HG02884 (cell line): ENCODE measurements around the gene RIMBP2.

Source experiments
- ATAC-seq: cut with Tn5 transposase; IDR thresholded peaks from one replicate; pipeline ENCODE4 v1.9.1; 2021; ENCODE audit warnings: mild to moderate bottlenecking, moderate library complexity; ENCODE audit not compliant: unreplicated experiment

The RIMBP2 gene

DNA sequence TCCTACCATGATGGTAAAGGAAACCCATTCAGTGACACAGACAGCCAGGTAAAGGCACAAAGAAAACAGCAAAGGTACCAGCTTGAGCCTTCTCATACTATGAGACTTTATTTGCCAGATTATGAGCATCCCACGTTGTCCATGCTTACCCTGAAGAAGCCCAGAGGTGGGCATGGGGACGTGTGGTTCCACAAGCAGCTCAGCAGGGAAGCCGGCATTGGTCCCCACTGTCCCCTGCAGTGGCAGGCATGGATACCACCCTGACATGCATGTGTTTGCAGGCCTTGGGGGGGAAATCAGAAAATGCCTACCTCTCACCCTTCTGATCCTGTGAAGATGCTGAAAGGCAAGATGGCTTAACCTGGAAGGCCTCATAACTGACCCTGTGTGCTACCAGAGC lies 195.3 kb downstream of the RIMBP2 start:
- no peak for ATAC-seq

DNA sequence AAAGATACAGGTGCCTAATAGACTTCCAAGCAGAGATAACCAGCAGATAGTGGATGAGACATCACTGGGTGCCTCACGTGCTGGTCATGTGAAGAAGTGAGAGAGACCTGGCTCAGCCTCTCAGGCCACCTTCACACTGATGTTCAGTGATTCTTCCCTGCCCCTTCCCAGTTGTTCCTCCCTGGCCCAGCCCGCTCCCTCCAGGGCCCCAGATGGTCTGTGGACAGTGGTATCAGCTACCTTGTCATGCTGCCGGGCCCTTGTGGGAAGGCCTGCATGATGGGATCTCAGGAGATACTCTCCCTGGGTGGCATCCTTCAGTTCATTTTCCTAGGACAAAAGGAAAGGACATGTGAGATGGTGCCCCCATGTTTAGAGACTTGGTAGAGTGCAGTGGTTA lies 198.5 kb downstream of the RIMBP2 start:
- ATAC-seq: no peak

DNA sequence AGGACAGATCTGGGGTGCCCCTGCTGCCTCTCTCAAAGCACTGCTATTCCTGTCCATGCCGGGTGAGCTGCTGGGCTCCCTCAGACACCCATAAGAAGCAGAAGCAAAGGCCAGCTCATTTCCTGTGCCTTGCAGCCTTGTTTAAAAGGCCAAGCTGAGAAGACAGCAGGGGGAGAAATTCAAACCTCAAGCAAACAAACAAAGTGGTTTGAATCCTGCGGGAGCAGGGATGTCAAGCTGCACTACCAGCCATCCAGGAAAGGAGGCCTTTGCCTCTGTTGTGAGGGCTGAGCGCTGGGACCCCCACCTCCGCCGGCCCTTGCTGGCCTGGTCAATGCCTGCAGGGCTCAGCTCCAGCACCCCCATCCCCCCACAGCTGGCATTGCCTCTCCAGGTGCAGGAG lies 201.9 kb downstream of the RIMBP2 start:
- ATAC-seq: no peak

DNA sequence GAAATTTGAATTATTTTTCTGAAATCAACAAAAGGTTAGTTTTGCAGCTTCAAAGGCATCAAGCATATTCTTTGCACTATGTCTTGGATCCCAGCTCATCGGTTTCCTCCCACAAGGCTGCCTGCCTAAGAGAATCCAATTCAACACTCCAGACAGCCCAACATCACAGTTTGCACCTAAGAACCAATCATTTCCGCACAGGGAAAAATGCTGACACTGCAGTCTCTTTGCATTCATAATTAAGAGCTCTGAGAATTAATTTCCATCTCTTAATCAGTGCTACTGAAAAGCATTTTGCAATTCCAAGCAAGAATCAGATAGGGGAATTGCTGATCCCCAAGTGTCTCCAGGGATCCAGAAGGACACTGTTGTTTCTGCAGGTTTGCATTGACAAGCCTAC lies 202.5 kb downstream of the RIMBP2 start:
- no peak for ATAC-seq

DNA sequence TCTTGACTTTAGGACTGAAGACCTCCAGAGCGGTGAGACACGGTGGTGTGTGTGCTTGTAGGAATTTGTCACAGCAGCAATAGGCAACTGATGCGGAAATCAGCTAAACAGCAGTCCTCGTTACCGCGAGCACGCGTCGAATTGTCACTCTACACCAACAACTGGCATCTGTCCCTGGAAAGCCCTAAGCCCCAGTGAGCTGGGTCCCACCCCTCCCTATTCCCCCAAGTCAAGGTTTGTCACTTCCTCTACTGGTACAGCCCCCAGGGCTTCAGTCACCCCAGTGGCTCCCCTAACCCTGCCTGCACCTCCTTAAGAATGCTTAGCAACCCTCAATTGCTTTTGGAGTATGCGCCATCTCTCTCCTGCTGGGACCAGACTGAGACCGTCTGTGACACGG lies 204.8 kb downstream of the RIMBP2 start:
- ATAC-seq: no peak

DNA sequence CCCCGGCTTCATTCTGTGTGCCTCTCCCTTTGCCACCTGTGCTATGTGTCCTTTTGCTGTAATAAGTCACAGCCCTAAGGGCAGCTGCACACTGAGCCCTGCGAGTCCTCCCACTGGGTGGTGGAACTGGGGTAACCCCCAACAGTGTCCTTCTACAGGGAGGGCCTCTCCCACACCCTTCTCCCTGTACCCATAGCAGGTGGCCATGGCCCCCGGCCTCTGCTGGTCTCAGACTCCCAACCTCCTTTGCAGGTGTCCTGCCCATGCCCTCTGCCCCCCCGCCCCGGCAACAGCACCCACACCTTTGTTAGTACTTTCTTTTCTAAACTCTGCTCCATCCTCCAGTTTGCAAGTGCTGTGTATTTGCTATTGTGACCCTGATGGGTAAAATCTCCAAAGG lies 206.6 kb downstream of the RIMBP2 start:
- ATAC-seq: no peak

DNA sequence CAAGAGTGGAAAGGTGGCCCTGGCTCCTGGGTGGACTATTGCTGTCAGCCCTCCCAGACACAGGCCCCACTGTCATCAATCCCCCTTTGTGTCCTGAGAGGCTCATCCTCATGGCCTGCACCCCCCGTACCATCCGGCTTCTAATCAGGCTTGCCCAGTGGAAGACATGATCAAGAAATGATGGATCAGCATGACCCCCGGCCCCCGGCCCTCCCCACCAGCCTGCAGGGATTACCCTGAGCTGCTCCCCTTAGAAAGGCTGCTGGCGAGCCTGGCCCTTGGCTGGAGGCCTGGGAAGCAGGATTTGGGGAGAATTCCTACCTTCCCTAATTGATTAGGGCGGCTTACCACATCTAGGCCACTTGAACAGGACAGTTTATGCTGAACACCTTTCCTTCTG lies 207.3 kb downstream of the RIMBP2 start:
- no peak for ATAC-seq

DNA sequence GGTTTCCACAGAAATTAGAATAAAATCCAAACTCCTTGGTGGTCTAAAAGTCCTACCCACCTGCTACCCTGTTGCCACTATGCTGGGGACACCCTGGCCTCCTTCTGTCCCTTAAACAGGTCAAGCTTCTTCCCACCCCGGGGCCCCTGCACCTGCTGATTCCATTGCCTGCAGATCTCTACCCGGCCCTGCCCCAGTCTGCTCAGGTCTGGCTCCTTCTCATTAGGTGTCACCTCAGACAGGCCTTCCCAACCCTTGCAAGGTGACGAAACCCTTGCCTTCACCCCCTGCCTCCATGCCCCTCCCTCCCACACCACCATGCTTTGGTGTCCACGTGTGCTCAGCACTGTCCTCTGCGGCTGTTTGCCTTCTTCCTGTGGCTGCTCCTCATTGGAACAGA lies 207.8 kb downstream of the RIMBP2 start:
- ATAC-seq: no peak

DNA sequence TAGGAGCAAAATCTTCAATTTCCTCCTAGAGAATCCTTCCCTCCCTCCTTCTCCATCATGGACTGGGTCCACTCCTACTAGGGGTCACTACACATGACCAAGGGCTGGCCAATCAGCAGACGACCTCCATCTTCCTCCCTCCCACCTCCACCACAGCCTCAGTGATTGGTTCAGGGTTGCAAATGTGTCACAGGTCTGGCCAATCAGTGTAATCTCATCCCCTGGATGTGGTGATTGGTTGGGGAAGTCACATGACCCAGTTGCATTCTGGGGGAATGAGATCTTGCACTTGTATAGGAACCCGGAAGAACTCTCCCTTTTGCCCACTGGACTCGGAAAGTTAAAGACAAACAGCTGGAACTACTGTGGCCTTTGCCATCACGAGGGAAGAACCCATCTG lies 209.3 kb downstream of the RIMBP2 start:
- ATAC-seq: no peak

DNA sequence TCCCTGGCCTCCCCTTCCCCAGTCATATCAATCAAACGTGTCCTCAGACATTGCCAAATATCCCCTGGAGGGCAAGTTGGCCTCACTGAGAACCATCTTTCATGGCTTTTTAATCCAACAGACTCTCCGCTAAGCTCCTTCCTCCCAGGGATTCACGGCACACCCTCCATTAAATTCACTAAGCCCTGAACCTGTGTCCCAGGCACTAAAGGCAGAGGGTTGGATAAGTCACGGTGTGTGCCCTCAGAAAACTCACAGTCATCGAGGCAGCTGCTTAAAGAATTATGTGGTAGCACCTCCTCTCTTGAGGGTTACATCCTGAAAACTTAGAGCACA lies 211.3 kb downstream of the RIMBP2 start:
- ATAC-seq: no peak

DNA sequence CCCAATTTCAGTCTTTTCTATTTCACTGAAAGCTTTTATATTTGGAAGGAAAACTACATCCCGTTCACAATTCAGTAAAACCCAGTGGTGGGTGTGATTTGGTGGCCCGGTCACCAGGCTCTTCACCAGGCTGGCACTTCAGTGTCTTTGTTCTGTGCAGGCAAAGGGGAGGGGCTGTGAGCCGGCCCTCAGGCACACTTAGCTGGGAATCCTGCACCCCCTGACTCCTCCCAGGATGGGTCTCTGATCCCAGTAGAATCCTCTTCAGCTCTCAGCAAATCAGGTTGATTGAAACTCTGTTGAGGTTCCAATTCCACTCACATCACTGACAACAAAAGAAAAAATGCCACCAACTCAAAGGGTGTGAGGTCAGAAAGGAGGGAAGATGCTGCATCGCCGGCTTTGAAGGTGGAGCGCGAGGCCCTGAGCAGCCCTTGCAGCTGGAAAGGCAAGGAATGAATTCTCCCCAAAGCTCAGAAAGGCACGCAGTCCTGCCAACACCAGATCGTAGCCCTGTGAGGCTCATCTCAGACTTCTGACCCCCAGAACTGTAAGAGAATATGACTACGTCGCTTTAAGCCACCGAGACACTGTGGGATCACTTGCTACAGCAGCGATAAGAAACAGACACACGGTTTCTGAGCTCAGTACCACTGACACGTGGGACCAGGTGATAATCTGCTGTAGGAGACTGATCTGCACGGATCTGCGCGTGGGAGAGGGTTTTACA lies 211.8 kb downstream of the RIMBP2 start:
- ATAC-seq: no peak

DNA sequence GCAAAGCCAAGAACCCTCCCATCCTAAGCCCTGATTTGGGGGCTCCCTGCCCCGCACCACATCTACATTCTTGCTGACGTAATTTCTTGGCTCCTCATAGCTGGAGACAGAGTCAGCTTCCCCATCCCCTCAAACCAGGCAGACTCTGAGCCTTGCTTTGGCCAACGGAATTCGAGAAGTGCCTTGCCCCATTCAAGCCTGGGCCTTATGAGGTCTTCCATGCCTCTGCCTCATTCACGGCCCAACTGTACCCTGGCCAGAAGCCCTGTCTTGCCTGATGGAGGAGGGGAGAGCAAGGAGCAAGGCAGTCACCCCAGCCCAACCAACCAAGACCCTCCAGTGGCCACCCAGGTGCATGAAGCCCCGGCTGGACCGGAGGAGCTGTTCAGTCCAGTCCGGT lies 214.3 kb downstream of the RIMBP2 start:
- no peak for ATAC-seq

DNA sequence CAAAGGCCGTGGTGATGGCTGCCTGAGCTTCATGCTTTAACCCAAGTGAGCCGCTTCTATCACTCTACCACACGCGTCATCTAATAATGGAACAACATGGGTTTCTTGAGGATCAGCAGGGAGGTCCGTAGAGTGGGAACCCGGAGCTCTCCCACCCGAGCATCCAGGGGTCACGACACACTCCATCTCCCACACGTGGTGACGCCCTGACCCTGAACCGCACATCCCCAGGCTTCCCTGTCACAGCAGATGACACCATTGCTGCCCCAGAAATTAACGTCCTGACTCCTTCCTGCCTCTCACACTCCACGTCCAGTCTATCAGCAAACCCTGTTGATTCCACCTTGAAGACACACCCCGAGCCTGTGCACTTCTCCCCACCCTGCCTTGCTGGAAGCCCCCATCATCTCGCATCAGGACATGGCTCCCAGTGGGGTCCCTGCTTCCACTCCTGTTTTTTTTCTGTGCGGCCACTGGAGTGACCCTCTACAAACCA lies 215.2 kb downstream of the RIMBP2 start:
- ATAC-seq: no peak

DNA sequence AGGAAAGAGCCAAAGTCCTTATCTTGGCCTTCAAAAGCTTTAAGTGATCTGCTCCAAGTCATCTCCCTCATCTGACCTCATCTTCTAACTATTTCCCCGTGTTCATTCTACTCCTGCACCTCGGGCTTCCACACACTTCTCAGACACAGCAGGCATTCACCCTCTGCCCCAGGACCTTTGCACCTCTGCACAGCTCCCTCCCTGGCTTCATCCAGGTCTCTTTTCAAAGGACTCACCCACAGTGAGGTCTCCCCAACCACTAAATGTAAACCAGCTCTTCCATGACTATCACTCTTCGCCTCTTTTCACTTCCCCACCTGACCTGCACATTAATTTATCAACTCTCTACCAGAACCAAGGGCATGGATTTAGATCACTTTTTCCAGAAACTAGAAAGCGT lies 216.6 kb downstream of the RIMBP2 start:
- no peak for ATAC-seq

DNA sequence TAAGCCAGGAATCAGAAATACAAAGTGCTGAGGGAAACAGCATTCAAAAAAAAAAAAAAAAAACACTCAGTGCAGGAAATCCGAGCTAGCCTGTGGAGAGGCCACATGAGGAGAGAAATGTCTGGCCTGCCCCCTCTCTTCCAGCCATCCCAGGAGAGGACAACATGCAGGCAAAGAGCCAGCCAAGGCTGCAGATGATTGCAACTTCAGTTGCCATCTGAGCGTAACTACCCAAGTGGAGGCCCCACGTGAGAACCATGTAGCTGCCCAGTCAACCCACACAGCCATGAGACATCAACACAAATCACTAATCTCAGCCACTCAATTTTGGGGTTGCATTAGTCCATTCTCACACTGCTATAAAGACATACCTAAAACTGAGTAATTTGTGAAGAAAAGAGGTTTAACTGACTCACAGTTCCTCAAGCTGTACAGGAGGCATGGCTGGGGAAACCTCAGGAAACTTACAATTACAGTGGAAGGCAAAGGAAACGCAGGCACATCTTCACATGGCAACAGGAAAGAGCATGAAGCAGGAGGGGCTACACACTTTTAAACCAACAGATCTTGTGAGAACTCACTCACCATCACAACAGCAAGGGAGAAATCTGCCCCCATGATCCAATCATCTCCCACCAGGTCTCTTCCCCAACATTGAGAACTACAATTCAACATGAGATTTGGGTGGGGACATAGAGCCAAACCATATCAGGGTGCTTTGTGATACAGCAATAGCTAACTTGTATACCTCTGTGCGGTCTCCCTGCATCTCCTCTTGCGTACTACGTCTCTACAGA lies 217.3 kb downstream of the RIMBP2 start:
- ATAC-seq: no peak

DNA sequence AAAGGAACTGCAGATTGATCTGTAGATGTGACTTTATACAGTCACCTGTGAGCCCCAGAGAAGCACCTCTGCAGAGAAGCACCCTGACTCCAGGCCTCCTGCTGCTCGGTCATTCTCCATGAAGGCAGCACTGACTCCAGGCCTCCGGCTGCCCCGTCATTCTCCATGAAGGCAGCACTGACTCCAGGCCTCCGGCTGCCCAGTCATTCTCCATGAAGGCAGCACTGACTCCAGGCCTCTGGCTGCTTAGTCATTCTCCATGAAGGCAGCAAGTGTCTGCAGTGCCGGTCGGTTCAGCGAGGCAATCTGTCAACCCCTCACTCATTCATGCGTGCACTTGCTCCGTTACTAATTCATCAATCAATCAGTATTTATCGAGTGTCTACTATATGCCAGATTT lies 218.1 kb downstream of the RIMBP2 start:
- no peak for ATAC-seq

DNA sequence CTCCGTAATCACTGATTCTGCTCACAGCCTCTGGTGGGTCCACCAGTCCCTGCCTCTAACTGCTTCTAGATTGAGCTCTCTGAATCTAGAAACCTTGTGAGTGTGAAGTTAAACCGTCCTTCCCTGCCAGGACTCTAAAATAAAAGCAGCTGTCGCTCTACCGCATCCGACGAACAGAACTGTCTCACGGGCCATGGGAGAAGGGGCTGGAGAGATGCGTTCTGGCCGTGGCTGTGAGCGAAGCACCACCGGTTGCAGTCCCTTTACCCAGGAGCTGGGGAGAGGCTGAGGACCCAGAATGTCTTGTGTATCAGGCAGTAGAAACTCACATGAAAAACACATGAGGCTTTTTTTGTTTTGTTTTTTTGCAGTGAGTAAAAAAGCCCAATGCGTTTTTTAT lies 218.8 kb downstream of the RIMBP2 start:
- ATAC-seq: no peak

DNA sequence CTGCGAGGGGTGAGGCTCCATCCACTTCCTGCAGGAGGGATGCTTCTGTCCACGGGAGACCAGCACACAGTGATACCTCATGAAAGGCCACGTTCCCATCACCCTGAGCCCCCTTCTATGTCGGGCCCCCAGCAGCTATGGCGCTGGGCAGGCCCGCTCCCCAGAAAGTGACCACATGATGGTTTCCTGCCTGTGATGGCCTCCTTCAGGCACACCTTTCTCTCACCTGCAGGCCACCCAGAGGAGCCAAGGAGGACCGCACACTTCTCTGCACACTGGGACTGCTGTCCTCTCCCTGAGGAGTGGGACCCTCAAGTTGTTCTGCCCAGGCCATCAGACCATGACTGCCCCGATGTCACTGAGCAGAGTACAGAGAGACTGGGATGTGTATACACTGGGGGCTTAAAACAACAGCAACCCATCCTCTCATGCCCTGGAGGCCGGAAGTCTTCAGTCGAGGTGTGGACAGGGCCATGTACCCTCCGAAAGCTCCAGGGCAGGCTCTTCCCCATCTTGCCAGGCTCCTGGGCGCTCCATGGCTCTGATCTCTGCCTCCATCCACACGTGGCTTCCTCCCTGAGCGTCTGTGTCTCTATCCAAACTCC lies 219.5 kb downstream of the RIMBP2 start:
- ATAC-seq: no peak

DNA sequence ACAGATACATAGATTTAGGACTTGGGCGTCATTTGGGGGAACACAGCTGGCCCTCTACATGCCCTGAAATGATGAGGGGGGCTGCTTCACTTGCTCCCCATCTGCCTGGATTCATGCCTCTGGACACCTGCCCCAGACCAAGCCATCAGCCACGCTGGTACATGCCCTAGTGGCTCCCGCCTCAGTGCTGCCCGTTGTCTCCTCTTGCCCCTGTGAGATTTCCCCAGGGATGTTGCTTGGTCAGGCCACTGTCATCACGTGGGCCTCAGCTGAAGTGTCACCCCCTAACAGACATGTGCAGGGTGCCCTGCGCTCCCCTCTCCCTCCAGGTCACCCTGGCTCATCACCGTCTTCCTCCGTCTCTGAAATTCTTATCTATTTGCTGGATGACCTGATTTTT lies 220.9 kb downstream of the RIMBP2 start:
- ATAC-seq: no peak

DNA sequence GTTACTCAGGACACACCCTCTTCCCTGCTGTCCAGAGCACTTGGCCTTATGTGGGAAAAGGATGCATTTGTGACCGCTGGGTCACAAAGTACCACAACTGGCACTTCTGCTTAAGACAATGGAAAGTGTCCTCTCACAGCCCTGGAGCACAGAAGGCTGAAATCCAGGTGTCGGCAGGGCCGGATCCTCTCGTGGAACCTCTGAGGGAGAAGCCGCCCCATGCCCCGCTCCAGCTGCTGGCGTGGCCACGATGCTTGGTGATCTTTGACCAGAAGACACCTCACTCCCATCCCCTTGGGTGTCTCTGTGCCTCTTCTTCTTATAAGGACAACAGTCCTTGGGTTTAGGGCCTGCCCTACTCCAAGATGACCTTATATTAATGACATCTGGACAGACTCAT lies 221.4 kb downstream of the RIMBP2 start:
- no peak for ATAC-seq

DNA sequence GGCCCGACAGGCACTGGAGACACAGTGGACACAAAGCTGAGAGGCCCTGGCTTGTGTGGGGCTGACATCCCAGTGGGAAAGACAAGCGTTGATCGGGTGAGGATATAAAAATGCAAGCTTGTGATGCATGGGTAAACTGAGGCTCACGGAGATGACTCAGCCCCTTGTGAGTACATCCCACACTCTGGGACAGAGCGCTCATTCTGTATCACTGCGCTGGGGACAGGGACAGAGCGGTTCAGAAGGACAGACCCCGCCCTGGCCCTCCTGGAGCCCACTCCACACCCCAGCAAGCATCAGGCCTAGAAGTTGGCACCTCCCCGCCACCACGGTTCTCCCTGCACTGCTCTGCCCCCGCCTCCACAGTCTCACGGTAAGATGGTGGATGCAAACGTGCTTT lies 222.1 kb downstream of the RIMBP2 start:
- no peak for ATAC-seq
